NCI-H2107 treated with DMSO at 0.1 percent for 48 hours (cell line): ENCODE results near the gene GAGE10.
"Not testable (repeated sequence)": the region's sequence is repeated elsewhere in the genome, so short reads cannot be mapped to it uniquely, and the experiment has no call there.

Experiments used
- DNase-seq: peaks from one replicate; lab custom pipeline; 2025; ENCODE audit not compliant: unreplicated experiment; lab: John Stamatoyannopoulos, UW

Gene GAGE10

GRCh38 chrX:49276207-49276606 lies 27.2 kb upstream of the GAGE10 start:
- no peak for DNase-seq

GRCh38 chrX:49276671-49277534 lies 26.5 kb upstream of the GAGE10 start:
- DNase-seq: no peak

- DNase-seq: no peak
Observed at GRCh38 chrX:49277535-49277830, 26.0 kb upstream of the GAGE10 start.

- DNase-seq: no peak
Observed at GRCh38 chrX:49278081-49278480, 25.4 kb upstream of the GAGE10 start.

- no peak for DNase-seq
Observed at GRCh38 chrX:49282647-49283011, 20.8 kb upstream of the GAGE10 start.

GRCh38 chrX:49284212-49284611 lies 19.2 kb upstream of the GAGE10 start:
- no peak for DNase-seq

- DNase-seq: no peak
Observed at GRCh38 chrX:49286136-49286535, 17.3 kb upstream of the GAGE10 start.

GRCh38 chrX:49286581-49286980 lies 16.9 kb upstream of the GAGE10 start:
- no peak for DNase-seq

GRCh38 chrX:49287665-49288064 lies 15.8 kb upstream of the GAGE10 start:
- DNase-seq: no peak

GRCh38 chrX:49290215-49290614 lies 13.2 kb upstream of the GAGE10 start:
- DNase-seq: no peak

GRCh38 chrX:49291615-49292337 lies 11.7 kb upstream of the GAGE10 start:
- DNase-seq: peak; percentile 12

- DNase-seq: no peak
Observed at GRCh38 chrX:49292400-49293362, 10.8 kb upstream of the GAGE10 start.

- not testable (repeated sequence) for DNase-seq
Observed at GRCh38 chrX:49299293-49299692, 4.2 kb upstream of the GAGE10 start.

GRCh38 chrX:49300703-49301102 lies 2.7 kb upstream of the GAGE10 start:
- DNase-seq: no peak

- not testable (repeated sequence) for DNase-seq
Observed at GRCh38 chrX:49307775-49308174, 4.3 kb downstream of the GAGE10 start.

GRCh38 chrX:49308604-49309269 lies 5.3 kb downstream of the GAGE10 start:
- DNase-seq: no peak

GRCh38 chrX:49309401-49309981 lies 6.0 kb downstream of the GAGE10 start:
- DNase-seq: no peak

- DNase-seq: no peak
Observed at GRCh38 chrX:49310371-49310770, 6.9 kb downstream of the GAGE10 start.

- no peak for DNase-seq
Observed at GRCh38 chrX:49312176-49312575, 8.7 kb downstream of the GAGE10 start.

- no peak for DNase-seq
Observed at GRCh38 chrX:49316085-49316484, 12.6 kb downstream of the GAGE10 start.
